HCT116 (cell line): ENCODE measurements around the gene PRAMEF17.
"Not testable (repeated sequence)": the region's sequence is repeated elsewhere in the genome, so short reads cannot be mapped to it uniquely, and the experiment has no call there.

ENCODE experiments used
- CTCF ChIP-seq, 3 experiments: fragments of 200-600 bp in 1 of 3; sonication (generic) in 1 of 3; IDR thresholded peaks in 2 of 3; conservative IDR thresholded peaks in 1 of 3; 2 replicates each; pipeline ENCODE4 v1.5.1; 2012 to 2017; ENCODE audit warnings: low read depth in 2 of 3, low read length in 2 of 3, antibody characterized with exemption in 1 of 3, borderline replicate concordance in 1 of 3, control low read depth in 1 of 3, mild to moderate bottlenecking in 1 of 3, mixed read lengths in 1 of 3, mixed run types in 1 of 3, moderate library complexity in 1 of 3; ENCODE audit not compliant: insufficient read depth in 1 of 3
- EGR1 ChIP-seq: IDR thresholded peaks from 2 replicates; pipeline ENCODE4 v1.6.1; 2012; ENCODE audit warnings: low read depth
- EZH2 ChIP-seq: fragments of 200-600 bp; sonication (generic); IDR thresholded peaks from 2 replicates; pipeline ENCODE4 v1.6.1; 2017; ENCODE audit warnings: antibody characterized with exemption, mixed run types
- ZFX ChIP-seq: fragments of 450-650 bp; IDR thresholded peaks from 2 replicates; pipeline ENCODE4 v1.6.1; 2017
- ZNF274 ChIP-seq: fragments of 200-500 bp; sonication (Bioruptor generic); IDR thresholded peaks from 2 replicates; pipeline ENCODE4 v1.6.1; 2014; ENCODE audit warnings: mild to moderate bottlenecking, low read depth, low read length, inconsistent platforms

GRCh38 chr1:13393004-13393403, 3.6 kb downstream of the PRAMEF17 start:
- TF ChIP-seq EZH2; CTCF (IDR thresholded peaks at IDR 0.05 in 2 of 3, conservative IDR thresholded peaks at IDR 0.05 in 1 of 3; ENCODE audit: borderline replicate concordance in 1 of 3, insufficient read depth in 1 of 3, low read depth in 2 of 3, low read length in 2 of 3); ZNF274; EGR1; ZFX: not testable (repeated sequence)
